Right lobe of liver (tissue), 4 donors: ENCODE results near the gene KRT31.

Source experiments
- POLR2A ChIP-seq: fragments of 450-650 bp; IDR thresholded peaks from one replicate; pipeline ENCODE4 v1.6.1; 2017; ENCODE audit warnings: antibody characterized with exemption, mild to moderate bottlenecking
- TF ChIP-seq, protein P1 (sequence below), 4 donors: fragments of 200-600 bp in 3 of 4; fragments of 450-650 bp in 1 of 4; IDR thresholded peaks; one replicate each; pipeline versions ENCODE4 v1.5.1 to v1.8.0; 2016 to 2022; ENCODE audit warnings: antibody characterized with exemption in 4 of 4, mild to moderate bottlenecking in 2 of 4
- donor health status: DM: no; HTN: no; CAD: no.
- donor health status: DM: no; HTN: no; CAD: no.
- donor health status: DM: no; HTN: yes; CAD: no.

DNA sequence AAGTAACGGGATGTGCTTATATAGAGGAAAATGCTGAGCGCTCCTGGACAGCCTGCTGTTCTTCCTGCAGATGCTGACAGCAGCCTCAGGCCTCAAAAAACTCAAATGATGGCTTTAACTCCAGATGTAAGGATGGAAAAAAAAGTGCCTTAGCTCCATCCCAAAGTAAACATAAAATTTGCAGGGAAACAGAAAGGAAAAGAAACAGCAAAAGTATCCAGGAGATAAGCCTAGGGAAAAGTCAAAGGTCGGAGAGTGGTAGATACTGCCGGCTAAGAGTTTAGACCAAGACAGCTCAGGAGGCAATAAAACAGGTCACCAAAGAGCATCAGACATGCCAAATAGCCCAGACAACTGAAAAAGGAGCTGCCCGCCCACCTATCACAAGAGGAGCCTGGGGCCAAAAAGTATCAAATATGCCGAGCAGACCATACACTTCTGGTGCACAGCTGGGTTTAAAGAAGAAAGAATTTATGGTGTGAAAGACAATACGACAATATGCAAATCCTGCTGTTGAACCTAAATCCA lies 6.9 kb downstream of the KRT31 start:
- no peak for TF ChIP-seq POLR2A
- TF ChIP-seq, protein P1, sequence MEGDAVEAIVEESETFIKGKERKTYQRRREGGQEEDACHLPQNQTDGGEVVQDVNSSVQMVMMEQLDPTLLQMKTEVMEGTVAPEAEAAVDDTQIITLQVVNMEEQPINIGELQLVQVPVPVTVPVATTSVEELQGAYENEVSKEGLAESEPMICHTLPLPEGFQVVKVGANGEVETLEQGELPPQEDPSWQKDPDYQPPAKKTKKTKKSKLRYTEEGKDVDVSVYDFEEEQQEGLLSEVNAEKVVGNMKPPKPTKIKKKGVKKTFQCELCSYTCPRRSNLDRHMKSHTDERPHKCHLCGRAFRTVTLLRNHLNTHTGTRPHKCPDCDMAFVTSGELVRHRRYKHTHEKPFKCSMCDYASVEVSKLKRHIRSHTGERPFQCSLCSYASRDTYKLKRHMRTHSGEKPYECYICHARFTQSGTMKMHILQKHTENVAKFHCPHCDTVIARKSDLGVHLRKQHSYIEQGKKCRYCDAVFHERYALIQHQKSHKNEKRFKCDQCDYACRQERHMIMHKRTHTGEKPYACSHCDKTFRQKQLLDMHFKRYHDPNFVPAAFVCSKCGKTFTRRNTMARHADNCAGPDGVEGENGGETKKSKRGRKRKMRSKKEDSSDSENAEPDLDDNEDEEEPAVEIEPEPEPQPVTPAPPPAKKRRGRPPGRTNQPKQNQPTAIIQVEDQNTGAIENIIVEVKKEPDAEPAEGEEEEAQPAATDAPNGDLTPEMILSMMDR (IDR thresholded peaks at IDR 0.05) = no peak
